Measurements from ENCODE around the gene ELK4. TPM values are rescaled to one million over a fixed set of nuclear protein-coding genes. Genes with fewer than 3 reads are reported as not detected.

ELK4 gene
- total RNA-seq, 1 donor from 2014 or later, result 37.2 TPM

GRCh38 chr1:205663286-205663936 is 31.6 kb upstream of the ELK4 start:
- no peaks in the 10 kb centered on the region for H3K27me3 Mint-ChIP-seq (ENCODE audit: low read depth)

GRCh38 chr1:205662791-205663190 is 31.0 kb upstream of the ELK4 start:
- peaks cover 6% of the 10 kb centered on the region for H3K4me1 Mint-ChIP-seq (ENCODE audit: low read depth)
- H3K27me3 Mint-ChIP-seq (ENCODE audit: low read depth), result no peaks in the 10 kb centered on the region
- H3K4me3 Mint-ChIP-seq (ENCODE audit: unreplicated experiment), result no peak overlapping the region
- no peak for TF ChIP-seq CTCF (IDR thresholded peaks at IDR 0.05)
- H3K9me3 Mint-ChIP-seq (ENCODE audit: low read depth), result no peaks in the 10 kb centered on the region
- no peaks in the 10 kb centered on the region for H3K36me3 Mint-ChIP-seq (ENCODE audit: low read depth)
- no peak overlapping the region for H3K27ac Mint-ChIP-seq (ENCODE audit: unreplicated experiment)
- no peak for DNase-seq (ENCODE audit: low spot score)

More at GRCh38 chr1:205663286-205663936, 31.6 kb upstream of the ELK4 start:
- H3K27ac Mint-ChIP-seq (ENCODE audit: unreplicated experiment), result no peak overlapping the region
- no peak overlapping the region for H3K4me3 Mint-ChIP-seq (ENCODE audit: unreplicated experiment)
- no peak for DNase-seq (ENCODE audit: low spot score)
- H3K36me3 Mint-ChIP-seq (ENCODE audit: low read depth), result no peaks in the 10 kb centered on the region
- no peak for TF ChIP-seq CTCF (IDR thresholded peaks at IDR 0.05)
- no peaks in the 10 kb centered on the region for H3K9me3 Mint-ChIP-seq (ENCODE audit: low read depth)
- peaks cover 6% of the 10 kb centered on the region for H3K4me1 Mint-ChIP-seq (ENCODE audit: low read depth)

- no peaks in the 10 kb centered on the region for H3K36me3 Mint-ChIP-seq (ENCODE audit: low read depth)
- H3K4me1 Mint-ChIP-seq (ENCODE audit: low read depth), result peaks cover 6% of the 10 kb centered on the region
- no peak overlapping the region for H3K27ac Mint-ChIP-seq (ENCODE audit: unreplicated experiment)
- no peaks in the 10 kb centered on the region for H3K9me3 Mint-ChIP-seq (ENCODE audit: low read depth)
- no peak for DNase-seq (ENCODE audit: low spot score)
- H3K4me3 Mint-ChIP-seq (ENCODE audit: unreplicated experiment), result no peak overlapping the region
- TF ChIP-seq CTCF (IDR thresholded peaks at IDR 0.05), result no peak
- H3K27me3 Mint-ChIP-seq (ENCODE audit: low read depth), result no peaks in the 10 kb centered on the region
Measured at GRCh38 chr1:205662135-205662738, 30.4 kb upstream of the ELK4 start.

- Mint-ChIP-seq H3K27me3 (ENCODE audit: low read depth) (no peaks in the 10 kb centered on the region), H3K4me3 (ENCODE audit: unreplicated experiment) (no peak overlapping the region), H3K9me3 (ENCODE audit: low read depth) (no peaks in the 10 kb centered on the region), H3K4me1 (ENCODE audit: low read depth) (peaks cover 6% of the 10 kb centered on the region), H3K27ac (ENCODE audit: unreplicated experiment) (no peak overlapping the region), H3K36me3 (ENCODE audit: low read depth) (no peaks in the 10 kb centered on the region)
- no peak for TF ChIP-seq CTCF (IDR thresholded peaks at IDR 0.05)
- DNase-seq (ENCODE audit: low spot score), result no peak
Measured at GRCh38 chr1:205661429-205662134, 29.8 kb upstream of the ELK4 start.

GRCh38 chr1:205660361-205660760 is 28.6 kb upstream of the ELK4 start:
- H3K4me3 Mint-ChIP-seq (ENCODE audit: unreplicated experiment), result no peak overlapping the region
- H3K9me3 Mint-ChIP-seq (ENCODE audit: low read depth), result no peaks in the 10 kb centered on the region
- no peak overlapping the region for H3K27ac Mint-ChIP-seq (ENCODE audit: unreplicated experiment)
- H3K27me3 Mint-ChIP-seq (ENCODE audit: low read depth), result no peaks in the 10 kb centered on the region
- no peak for TF ChIP-seq CTCF (IDR thresholded peaks at IDR 0.05)
- H3K36me3 Mint-ChIP-seq (ENCODE audit: low read depth), result no peaks in the 10 kb centered on the region
- H3K4me1 Mint-ChIP-seq (ENCODE audit: low read depth), result peaks cover 6% of the 10 kb centered on the region
- peak; percentile 69 for DNase-seq (ENCODE audit: low spot score)
